ENCODE results near the gene HCK. TPM values are rescaled to one million over a fixed set of nuclear protein-coding genes. Genes with fewer than 3 reads are reported as not detected.

HCK gene
- total RNA-seq, 1 experiment from 2014 or later, result 0.17 TPM

DNA sequence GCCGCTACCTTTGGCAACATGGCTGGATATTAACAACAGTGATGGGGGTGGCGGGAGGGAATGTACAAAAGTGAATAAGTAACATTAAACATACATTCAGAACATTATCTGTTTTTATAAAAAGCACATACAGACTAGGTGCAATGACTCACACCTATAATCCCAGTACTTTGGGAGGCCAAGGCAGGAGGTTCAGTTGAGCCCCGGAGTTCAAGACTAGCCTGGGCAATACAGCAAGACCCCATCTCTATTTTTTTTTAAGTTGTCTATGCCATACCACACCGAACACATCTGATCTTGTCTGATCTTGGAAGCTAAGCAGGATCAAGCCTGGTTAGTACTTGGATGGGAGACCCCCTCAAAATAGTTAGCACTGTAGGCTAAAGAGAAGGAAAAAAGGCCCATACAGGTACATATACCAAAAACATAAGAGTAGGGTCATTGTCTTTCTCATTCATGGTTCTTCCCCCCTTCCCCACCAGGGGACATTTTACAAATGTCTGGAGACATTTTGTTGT lies 1.7 kb upstream of the HCK start:
- H3K4me2 ChIP-seq (ENCODE audit: low read length), result no peak overlapping the region
- no peak for ATAC-seq
- ChIA-PET CTCF (no interaction called here), RAD21 (ENCODE audit: low non-redundant PET in 1 of 2, low total read pairs in 2 of 2, uncharacterized antibody in 2 of 2, unreplicated experiment in 2 of 2) (no interaction called here), POLR2A (no interaction called here)
- H4K20me1 ChIP-seq (ENCODE audit: insufficient read depth), result no peaks in the 10 kb centered on the region
- no peaks in the 10 kb centered on the region for H3K79me2 ChIP-seq (ENCODE audit: insufficient read depth, low read length)
- TF ChIP-seq POLR2AphosphoS5 (IDR thresholded peaks at IDR 0.05; ENCODE audit: low read depth, low read length), result no peak
- no peaks in the 10 kb centered on the region for H3K27me3 ChIP-seq (ENCODE audit: insufficient read depth, low read length)
- no peak for DNase-seq (ENCODE audit: low read depth, low spot score)
- no peak overlapping the region for H2AFZ ChIP-seq (ENCODE audit: low read depth, low read length, poor library complexity, severe bottlenecking)
- H3K36me3 ChIP-seq (ENCODE audit: control insufficient read depth in 1 of 2, insufficient read depth in 2 of 2, low read length in 2 of 2), result no peaks in the 10 kb centered on the region
- BruUV-seq (replicated peaks), result no TSS peak
- H3K4me1 ChIP-seq (ENCODE audit: control insufficient read depth in 1 of 2, insufficient read depth in 2 of 2, low read length in 2 of 2), result no peaks in the 10 kb centered on the region
- intact Hi-C loops (cut with micrococcal nuclease), result no loop called here
- no peak overlapping the region for H3K9ac ChIP-seq (ENCODE audit: low read length)
- H3K4me3 ChIP-seq (replicated peaks in 1 of 2; ENCODE audit: low read depth in 1 of 2, low read length in 2 of 2), result no peak overlapping the region
- no peak overlapping the region for H3K27ac ChIP-seq (ENCODE audit: low read depth, low read length)
- no peaks in the 10 kb centered on the region for H3K9me2 ChIP-seq (ENCODE audit: insufficient read depth)
- H3K9me3 ChIP-seq (ENCODE audit: control insufficient read depth in 1 of 2, insufficient read depth in 1 of 2, low read depth in 1 of 2, low read length in 2 of 2), result no peaks in the 10 kb centered on the region

DNA sequence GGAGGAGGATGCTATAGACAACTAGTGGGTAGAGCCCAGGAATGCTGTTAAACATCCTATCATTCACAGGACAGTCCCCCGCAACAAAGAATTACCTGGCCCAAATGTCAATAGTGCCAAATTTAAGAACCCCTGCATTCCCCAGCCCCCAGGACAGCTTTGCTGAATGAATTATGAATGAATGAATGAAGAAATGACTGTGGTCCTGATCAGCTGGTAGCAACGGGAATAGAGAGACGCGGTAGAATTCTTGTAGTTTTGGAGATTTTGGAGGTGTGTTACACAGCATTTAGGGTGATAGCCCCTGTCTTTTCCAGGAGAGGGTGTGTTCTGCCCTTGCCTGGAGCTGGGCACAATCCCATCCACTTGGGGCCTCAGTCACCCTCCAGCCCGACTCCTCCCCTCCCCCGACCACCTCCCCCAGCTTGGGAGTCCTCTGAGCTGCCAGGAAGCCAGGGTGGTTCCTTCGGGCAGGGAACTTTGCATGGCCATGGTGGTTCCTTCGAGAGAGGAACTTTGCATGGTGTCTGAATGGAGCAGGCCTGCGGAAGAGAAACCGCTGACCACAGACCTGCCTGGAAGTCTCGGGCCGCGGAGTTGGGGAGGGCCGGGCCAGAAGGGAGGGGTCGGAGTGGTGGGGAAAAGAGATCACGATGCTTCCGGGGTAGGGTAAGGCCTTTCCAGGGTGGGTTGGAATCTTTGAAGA lies 1.0 kb upstream of the HCK start:
- H3K79me2 ChIP-seq (ENCODE audit: insufficient read depth, low read length), result no peaks in the 10 kb centered on the region
- no peaks in the 10 kb centered on the region for H4K20me1 ChIP-seq (ENCODE audit: insufficient read depth)
- TF ChIP-seq CBX3 (IDR thresholded peaks at IDR 0.05; ENCODE audit: low read depth) (no peak), RAD21 (IDR thresholded peaks at IDR 0.05; ENCODE audit: low read depth) (no peak), MAX (IDR thresholded peaks at IDR 0.05) (no peak), ZFX (IDR thresholded peaks at IDR 0.05) (no peak), EGR1 (IDR thresholded peaks at IDR 0.05; ENCODE audit: low read depth) (no peak), POLR2A (IDR thresholded peaks at IDR 0.05; ENCODE audit: borderline replicate concordance, extremely low read depth, insufficient read depth, insufficient read length) (no peak), YY1 (IDR thresholded peaks at IDR 0.05; ENCODE audit: extremely low read depth, insufficient replicate concordance, low read depth, low read length) (no peak), ZNF274 (IDR thresholded peaks at IDR 0.05; ENCODE audit: low read depth, low read length) (no peak), JUND (IDR thresholded peaks at IDR 0.05) (no peak), TCF7L2 (IDR thresholded peaks at IDR 0.05; ENCODE audit: borderline replicate concordance, extremely low read depth, insufficient read depth, insufficient read length) (no peak), SP1 (IDR thresholded peaks at IDR 0.05; ENCODE audit: low read depth) (no peak), EZH2phosphoT487 (IDR thresholded peaks at IDR 0.05; ENCODE audit: borderline replicate concordance) (no peak), SRF (IDR thresholded peaks at IDR 0.05; ENCODE audit: low read depth) (no peak)
- no peak overlapping the region for H3K27ac ChIP-seq (ENCODE audit: low read depth, low read length)
- intact Hi-C loops (cut with micrococcal nuclease), result no loop called here
- no peak overlapping the region for H2AFZ ChIP-seq (ENCODE audit: low read depth, low read length, poor library complexity, severe bottlenecking)
- H3K9ac ChIP-seq (ENCODE audit: low read length), result no peak overlapping the region
- no peak for DNase-seq (ENCODE audit: low read depth, low spot score)
- ChIA-PET RAD21 (ENCODE audit: low non-redundant PET in 1 of 2, low total read pairs in 2 of 2, uncharacterized antibody in 2 of 2, unreplicated experiment in 2 of 2) (no interaction called here), CTCF (no interaction called here), POLR2A (no interaction called here)
- BruUV-seq (replicated peaks), result no TSS peak
- H3K4me2 ChIP-seq (ENCODE audit: low read length), result no peak overlapping the region
- ATAC-seq, result no peak
- no peaks in the 10 kb centered on the region for H3K36me3 ChIP-seq (ENCODE audit: control insufficient read depth in 1 of 2, insufficient read depth in 2 of 2, low read length in 2 of 2)
- H3K4me1 ChIP-seq (ENCODE audit: control insufficient read depth in 1 of 2, insufficient read depth in 2 of 2, low read length in 2 of 2), result no peaks in the 10 kb centered on the region
- no peaks in the 10 kb centered on the region for H3K27me3 ChIP-seq (ENCODE audit: insufficient read depth, low read length)
- H3K9me3 ChIP-seq (ENCODE audit: control insufficient read depth in 1 of 2, insufficient read depth in 1 of 2, low read depth in 1 of 2, low read length in 2 of 2), result no peaks in the 10 kb centered on the region
- no peak overlapping the region for H3K4me3 ChIP-seq (replicated peaks in 1 of 2; ENCODE audit: low read depth in 1 of 2, low read length in 2 of 2)
- H3K9me2 ChIP-seq (ENCODE audit: insufficient read depth), result no peaks in the 10 kb centered on the region
